ENCODE data around the gene ARL1. TPM values are rescaled to one million over a fixed set of nuclear protein-coding genes. Genes with fewer than 3 reads are reported as not detected.

The ARL1 gene
- total RNA-seq, 2 experiments from 2014 or later: 61.1 to 68.1 TPM

GRCh38 chr12:101368016-101368415, 39.6 kb downstream of the ARL1 start:
- intact Hi-C loops (cut with micrococcal nuclease; ENCODE audit: unreplicated experiment): no loop called here
- POLR2A ChIA-PET: no interaction called here

GRCh38 chr12:101361455-101361854, 46.1 kb downstream of the ARL1 start:
- ChIA-PET CTCF (ENCODE audit: unreplicated experiment) (no interaction called here), POLR2A (interaction anchor here (2.1 kb wide), 1 partner anchor 9 kb away, joined by 6 read pairs; no protein-coding TSS in a partner anchor)
- H3K36me3 ChIP-seq (ENCODE audit: insufficient read depth, low read length): peaks cover 93% of the 10 kb centered on the region

More at GRCh38 chr12:101368016-101368415, 39.6 kb downstream of the ARL1 start:
- Histone ChIP-seq H3K27ac (ENCODE audit: low read depth, low read length, poor library complexity, severe bottlenecking) (no peak overlapping the region), H3K4me2 (ENCODE audit: low read length) (no peak overlapping the region), H2AFZ (ENCODE audit: low read length) (no peak overlapping the region), H3K9me3 (ENCODE audit: low read length) (no peaks in the 10 kb centered on the region), H3K4me3 (ENCODE audit: low read depth, low read length, poor library complexity, severe bottlenecking) (no peak overlapping the region), H4K20me1 (ENCODE audit: insufficient read depth, low read length) (no peaks in the 10 kb centered on the region), H3K36me3 (ENCODE audit: insufficient read depth, low read length) (peaks cover 98% of the 10 kb centered on the region), H3K9me2 (ENCODE audit: insufficient read depth, low read length) (no peaks in the 10 kb centered on the region), H3K4me1 (ENCODE audit: insufficient read depth, low read length, poor library complexity, severe bottlenecking) (no peaks in the 10 kb centered on the region), H3K79me2 (ENCODE audit: insufficient read depth, low read depth, low read length) (no peaks in the 10 kb centered on the region)
- DNase-seq (ENCODE audit: low spot score): no peak
- no TSS peak for BruUV-seq (replicated peaks)
- CTCF ChIA-PET (ENCODE audit: unreplicated experiment): no interaction called here
- TF ChIP-seq, protein P1, sequence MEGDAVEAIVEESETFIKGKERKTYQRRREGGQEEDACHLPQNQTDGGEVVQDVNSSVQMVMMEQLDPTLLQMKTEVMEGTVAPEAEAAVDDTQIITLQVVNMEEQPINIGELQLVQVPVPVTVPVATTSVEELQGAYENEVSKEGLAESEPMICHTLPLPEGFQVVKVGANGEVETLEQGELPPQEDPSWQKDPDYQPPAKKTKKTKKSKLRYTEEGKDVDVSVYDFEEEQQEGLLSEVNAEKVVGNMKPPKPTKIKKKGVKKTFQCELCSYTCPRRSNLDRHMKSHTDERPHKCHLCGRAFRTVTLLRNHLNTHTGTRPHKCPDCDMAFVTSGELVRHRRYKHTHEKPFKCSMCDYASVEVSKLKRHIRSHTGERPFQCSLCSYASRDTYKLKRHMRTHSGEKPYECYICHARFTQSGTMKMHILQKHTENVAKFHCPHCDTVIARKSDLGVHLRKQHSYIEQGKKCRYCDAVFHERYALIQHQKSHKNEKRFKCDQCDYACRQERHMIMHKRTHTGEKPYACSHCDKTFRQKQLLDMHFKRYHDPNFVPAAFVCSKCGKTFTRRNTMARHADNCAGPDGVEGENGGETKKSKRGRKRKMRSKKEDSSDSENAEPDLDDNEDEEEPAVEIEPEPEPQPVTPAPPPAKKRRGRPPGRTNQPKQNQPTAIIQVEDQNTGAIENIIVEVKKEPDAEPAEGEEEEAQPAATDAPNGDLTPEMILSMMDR (conservative IDR thresholded peaks at IDR 0.05; ENCODE audit: low read length): no peak

DNA sequence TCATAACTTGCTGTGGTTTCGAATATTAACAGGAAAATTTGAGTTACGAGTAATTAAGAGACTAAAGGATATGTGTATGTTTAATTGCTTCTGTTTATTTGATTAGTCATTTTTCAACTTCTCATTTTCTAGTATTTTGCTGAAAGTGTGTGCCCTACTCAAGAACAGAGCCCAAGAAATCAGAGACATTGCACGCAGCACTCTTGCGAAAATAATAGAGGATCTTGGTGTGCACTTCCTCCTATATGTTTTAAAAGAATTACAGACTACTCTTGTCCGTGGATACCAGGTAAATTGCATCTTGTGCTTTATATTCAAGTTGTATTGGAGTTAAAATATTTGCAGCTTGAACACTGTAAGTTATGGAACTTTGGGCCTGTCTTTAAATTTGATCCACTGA, 50.8 kb downstream of the ARL1 start:
- Histone ChIP-seq H3K9me2 (ENCODE audit: insufficient read depth, low read length) (no peaks in the 10 kb centered on the region), H4K20me1 (ENCODE audit: insufficient read depth, low read length) (no peaks in the 10 kb centered on the region), H3K9me3 (ENCODE audit: low read length) (no peaks in the 10 kb centered on the region), H2AFZ (ENCODE audit: low read length) (no peak overlapping the region), H3K36me3 (ENCODE audit: insufficient read depth, low read length) (peaks cover 81% of the 10 kb centered on the region), H3K79me2 (ENCODE audit: insufficient read depth, low read depth, low read length) (no peaks in the 10 kb centered on the region), H3K4me3 (ENCODE audit: low read depth, low read length, poor library complexity, severe bottlenecking) (no peak overlapping the region), H3K4me2 (ENCODE audit: low read length) (no peak overlapping the region), H3K4me1 (ENCODE audit: insufficient read depth, low read length, poor library complexity, severe bottlenecking) (no peaks in the 10 kb centered on the region), H3K27ac (ENCODE audit: low read depth, low read length, poor library complexity, severe bottlenecking) (no peak overlapping the region)
- ChIA-PET POLR2A (no interaction called here), CTCF (ENCODE audit: unreplicated experiment) (no interaction called here)
- intact Hi-C loops (cut with micrococcal nuclease; ENCODE audit: unreplicated experiment): no loop called here
- no peak for DNase-seq (ENCODE audit: low spot score)
- TF ChIP-seq EZH2phosphoT487 (IDR thresholded peaks at IDR 0.05; ENCODE audit: borderline replicate concordance, low read depth, low read length): no peak
- TF ChIP-seq, protein P1 (conservative IDR thresholded peaks at IDR 0.05; ENCODE audit: low read length): no peak
- no TSS peak for BruUV-seq (replicated peaks)

More at GRCh38 chr12:101361455-101361854, 46.1 kb downstream of the ARL1 start:
- TF ChIP-seq EZH2phosphoT487 (IDR thresholded peaks at IDR 0.05; ENCODE audit: borderline replicate concordance, low read depth, low read length): no peak
- TF ChIP-seq, protein P1 (conservative IDR thresholded peaks at IDR 0.05; ENCODE audit: low read length): no peak
- Histone ChIP-seq H3K4me3 (ENCODE audit: low read depth, low read length, poor library complexity, severe bottlenecking) (no peak overlapping the region), H3K4me2 (ENCODE audit: low read length) (no peak overlapping the region), H3K79me2 (ENCODE audit: insufficient read depth, low read depth, low read length) (no peaks in the 10 kb centered on the region), H2AFZ (ENCODE audit: low read length) (no peak overlapping the region), H3K27ac (ENCODE audit: low read depth, low read length, poor library complexity, severe bottlenecking) (no peak overlapping the region), H4K20me1 (ENCODE audit: insufficient read depth, low read length) (no peaks in the 10 kb centered on the region), H3K9me3 (ENCODE audit: low read length) (no peaks in the 10 kb centered on the region), H3K4me1 (ENCODE audit: insufficient read depth, low read length, poor library complexity, severe bottlenecking) (no peaks in the 10 kb centered on the region), H3K9me2 (ENCODE audit: insufficient read depth, low read length) (no peaks in the 10 kb centered on the region)
- no TSS peak for BruUV-seq (replicated peaks)
- DNase-seq (ENCODE audit: low spot score): no peak
- intact Hi-C loops (cut with micrococcal nuclease; ENCODE audit: unreplicated experiment): no loop called here

Measured in OCI-LY7 (cell line).